Lower leg skin (tissue), 3 donors: ENCODE results near the gene CUL9.

Source experiments
- CTCF ChIP-seq, 3 donors: fragments of 450-650 bp; IDR thresholded peaks; one replicate each; pipeline ENCODE4 v1.5.1; 2016; ENCODE audit warnings: antibody characterized with exemption in 3 of 3, mild to moderate bottlenecking in 3 of 3, moderate library complexity in 2 of 3
- POLR2A ChIP-seq, 2 donors: fragments of 450-650 bp; IDR thresholded peaks; one replicate each; pipeline ENCODE4 v1.6.1; 2016 to 2017; ENCODE audit warnings: antibody characterized with exemption in 2 of 2, mild to moderate bottlenecking in 1 of 2, moderate library complexity in 1 of 2

- no peak for TF ChIP-seq CTCF (IDR thresholded peaks at IDR 0.05)
- TF ChIP-seq POLR2A (IDR thresholded peaks at IDR 0.05) = no peak
Measured at GRCh38 chr6:43203029-43203717, 21.2 kb downstream of the CUL9 start.
